AG04449 (cell line): Measurements from ENCODE around the gene HTT.

Experiments
- CTCF ChIA-PET: fragments of 350-600 bp; formaldehyde crosslinking; extraction: SDS; loops from one replicate; lab custom pipeline; 2021; ENCODE audit warnings: antibody characterized with exemption; lab: Yijun Ruan, JAX
- POLR2A ChIA-PET: fragments of 400-600, 350-600 bp; formaldehyde crosslinking; extraction: SDS; loops from one replicate; lab custom pipeline; 2020; ENCODE audit warnings: antibody characterized with exemption, inconsistent platforms; lab: Yijun Ruan, JAX
- DNase-seq: peaks from one replicate; pipeline ENCODE4 v3.0.0-alpha.2; 2010; ENCODE audit warnings: low read depth, low spot score
- H3K4me3 ChIP-seq: 2 replicates; pipeline ENCODE4 v1.5.1; 2011; ENCODE audit warnings: low read depth, mild to moderate bottlenecking, control low read depth, low read length
- TF ChIP-seq, protein P1 (sequence below): IDR thresholded peaks from one replicate; pipeline ENCODE4 v1.5.1; 2011; ENCODE audit warnings: mild to moderate bottlenecking, moderate library complexity, low read length, control low read depth, inconsistent platforms; ENCODE audit not compliant: insufficient read depth; ENCODE audit errors: missing control alignments

The HTT gene

DNA sequence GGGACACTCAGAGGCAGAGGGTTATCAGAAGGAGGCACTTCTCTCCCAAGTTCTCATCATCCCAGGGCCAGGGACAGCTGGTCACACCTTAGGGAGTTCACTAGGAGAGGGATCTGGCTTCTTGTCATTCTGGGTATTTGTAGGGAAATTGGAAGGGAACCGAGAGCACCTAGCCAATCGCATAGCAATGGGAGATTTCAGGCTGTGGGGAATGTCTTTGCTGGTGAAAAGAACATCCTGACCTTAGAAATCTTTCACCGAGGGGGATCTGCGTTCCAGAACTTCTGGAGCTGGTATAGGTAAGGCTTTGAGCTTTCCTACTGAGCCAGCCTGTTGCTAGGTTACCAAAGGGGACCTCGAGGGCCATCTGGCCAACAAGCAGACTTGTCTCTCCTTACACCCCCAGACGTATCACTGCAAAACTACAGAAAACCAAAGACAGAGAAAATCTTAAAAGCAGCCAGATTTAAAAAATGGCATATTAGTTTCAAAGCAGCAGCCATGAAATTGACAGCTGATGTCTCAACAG, 6.9 kb upstream of the HTT start:
- ChIA-PET POLR2A (no interaction called here), CTCF (interaction anchor here (0.9 kb wide), 1 partner anchor 19 kb away, joined by 3 read pairs; no protein-coding TSS in a partner anchor)
- TF ChIP-seq, protein P1, sequence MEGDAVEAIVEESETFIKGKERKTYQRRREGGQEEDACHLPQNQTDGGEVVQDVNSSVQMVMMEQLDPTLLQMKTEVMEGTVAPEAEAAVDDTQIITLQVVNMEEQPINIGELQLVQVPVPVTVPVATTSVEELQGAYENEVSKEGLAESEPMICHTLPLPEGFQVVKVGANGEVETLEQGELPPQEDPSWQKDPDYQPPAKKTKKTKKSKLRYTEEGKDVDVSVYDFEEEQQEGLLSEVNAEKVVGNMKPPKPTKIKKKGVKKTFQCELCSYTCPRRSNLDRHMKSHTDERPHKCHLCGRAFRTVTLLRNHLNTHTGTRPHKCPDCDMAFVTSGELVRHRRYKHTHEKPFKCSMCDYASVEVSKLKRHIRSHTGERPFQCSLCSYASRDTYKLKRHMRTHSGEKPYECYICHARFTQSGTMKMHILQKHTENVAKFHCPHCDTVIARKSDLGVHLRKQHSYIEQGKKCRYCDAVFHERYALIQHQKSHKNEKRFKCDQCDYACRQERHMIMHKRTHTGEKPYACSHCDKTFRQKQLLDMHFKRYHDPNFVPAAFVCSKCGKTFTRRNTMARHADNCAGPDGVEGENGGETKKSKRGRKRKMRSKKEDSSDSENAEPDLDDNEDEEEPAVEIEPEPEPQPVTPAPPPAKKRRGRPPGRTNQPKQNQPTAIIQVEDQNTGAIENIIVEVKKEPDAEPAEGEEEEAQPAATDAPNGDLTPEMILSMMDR = no peak

DNA sequence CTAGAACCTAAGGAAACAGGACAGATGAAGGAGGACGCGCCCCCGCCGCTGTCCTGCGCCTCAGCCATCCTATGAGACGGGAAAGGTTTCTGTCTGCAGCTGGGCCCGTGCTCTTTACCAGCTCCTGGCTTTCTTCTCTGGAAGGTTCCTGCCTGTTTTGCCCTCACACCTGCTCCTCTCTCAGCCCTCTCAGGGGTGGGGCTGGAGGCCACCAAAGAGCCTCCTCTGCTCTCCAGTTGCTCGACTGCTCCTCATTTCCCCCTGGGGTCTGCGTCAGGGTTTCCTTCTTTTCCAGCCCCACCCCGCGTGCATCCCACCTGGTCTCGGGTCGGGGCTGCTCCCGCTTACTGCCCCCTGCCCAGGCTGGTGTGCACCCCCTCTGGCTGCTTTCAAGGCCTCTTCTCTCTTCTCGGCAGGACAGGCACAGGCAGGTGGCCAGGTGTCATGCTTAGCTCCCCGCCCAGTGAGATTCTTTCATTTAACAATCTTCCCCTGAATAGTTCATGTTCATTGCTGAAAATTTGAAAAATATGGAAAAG, 4.8 kb upstream of the HTT start:
- CTCF ChIA-PET = interaction anchor here (0.7 to 1.2 kb wide), 2 partner anchors 22 to 37 kb away, joined by 3 to 5 read pairs; no protein-coding TSS in a partner anchor
- TF ChIP-seq, protein P1 = no peak
- POLR2A ChIA-PET = no interaction called here

More for the DNA sequence above, 6.9 kb upstream of the HTT start:
- DNase-seq = no peak
- H3K4me3 ChIP-seq = no peak overlapping the region

DNA sequence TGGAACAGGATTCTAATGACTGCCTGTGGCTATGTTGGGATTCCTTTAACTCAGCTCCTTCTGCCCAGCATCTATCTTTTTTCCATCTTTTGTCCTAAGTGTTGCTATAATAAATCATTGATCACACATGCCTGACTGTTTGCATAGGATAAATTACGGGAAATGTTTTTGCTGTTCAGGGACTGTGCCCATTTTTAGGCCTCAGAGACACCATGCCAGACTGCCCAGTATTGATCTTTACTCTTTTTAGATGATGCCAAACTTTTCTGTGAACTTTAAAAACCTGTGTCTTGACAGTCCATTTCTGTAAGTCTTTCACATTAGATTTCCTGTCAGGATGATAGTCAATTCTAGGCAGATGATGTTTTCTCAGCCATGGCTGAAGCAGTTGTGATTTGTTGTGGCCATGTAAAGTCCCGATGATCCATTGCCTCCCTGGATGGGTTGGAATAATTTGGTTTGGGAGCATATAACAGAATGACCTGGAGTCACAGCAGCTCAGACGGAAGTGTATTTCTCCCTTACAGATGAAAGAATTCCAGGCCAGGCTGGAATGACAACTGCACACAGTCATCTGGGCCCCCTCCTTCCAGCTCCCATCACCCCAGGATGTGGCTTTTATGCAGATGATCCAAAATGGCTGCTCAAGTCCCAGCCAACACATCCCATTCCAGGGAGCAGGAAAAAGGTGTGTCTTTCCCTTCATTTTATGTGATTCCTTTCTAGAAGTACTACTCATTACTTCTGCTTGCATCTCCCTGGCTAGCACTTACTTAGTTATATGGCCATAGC, 3.6 kb upstream of the HTT start:
- ChIA-PET CTCF (interaction anchor here (0.8 to 1.2 kb wide), 4 partner anchors 17 to 93 kb away, joined by 3 to 5 read pairs (median 3); no protein-coding TSS in a partner anchor), POLR2A (interaction anchor here (0.6 kb wide), 1 partner anchor 533 kb away, joined by 3 read pairs; no protein-coding TSS in a partner anchor)
- no peak overlapping the region for H3K4me3 ChIP-seq
- TF ChIP-seq, protein P1 = no peak
- no peak for DNase-seq

More for the DNA sequence above, 4.8 kb upstream of the HTT start:
- no peak overlapping the region for H3K4me3 ChIP-seq
- no peak for DNase-seq

DNA sequence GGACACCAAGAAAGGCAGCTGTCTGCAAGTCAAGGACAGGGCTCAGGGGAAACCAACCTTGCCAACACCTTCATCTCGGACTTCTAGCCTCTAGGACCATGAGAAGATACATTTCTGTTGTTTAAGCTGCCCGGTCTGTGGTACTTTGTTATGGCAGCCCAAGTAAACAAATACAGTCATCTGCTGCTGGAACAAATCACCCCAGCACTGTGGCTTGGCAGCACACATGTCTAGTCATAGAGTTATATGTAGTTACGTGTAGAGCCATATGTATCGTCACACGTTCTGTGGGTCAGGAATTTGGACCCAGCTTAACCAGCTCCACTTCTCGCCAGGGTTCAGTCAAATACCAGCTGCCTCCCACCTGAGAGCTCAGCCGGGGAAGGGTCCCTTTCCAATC, 2.7 kb upstream of the HTT start:
- ChIA-PET CTCF (interaction anchor here (1.1 to 1.2 kb wide), 3 partner anchors 25 to 94 kb away, joined by 3 to 5 read pairs (median 3); no protein-coding TSS in a partner anchor), POLR2A (no interaction called here)
- TF ChIP-seq, protein P1 = no peak
- H3K4me3 ChIP-seq = no peak overlapping the region
- no peak for DNase-seq

DNA sequence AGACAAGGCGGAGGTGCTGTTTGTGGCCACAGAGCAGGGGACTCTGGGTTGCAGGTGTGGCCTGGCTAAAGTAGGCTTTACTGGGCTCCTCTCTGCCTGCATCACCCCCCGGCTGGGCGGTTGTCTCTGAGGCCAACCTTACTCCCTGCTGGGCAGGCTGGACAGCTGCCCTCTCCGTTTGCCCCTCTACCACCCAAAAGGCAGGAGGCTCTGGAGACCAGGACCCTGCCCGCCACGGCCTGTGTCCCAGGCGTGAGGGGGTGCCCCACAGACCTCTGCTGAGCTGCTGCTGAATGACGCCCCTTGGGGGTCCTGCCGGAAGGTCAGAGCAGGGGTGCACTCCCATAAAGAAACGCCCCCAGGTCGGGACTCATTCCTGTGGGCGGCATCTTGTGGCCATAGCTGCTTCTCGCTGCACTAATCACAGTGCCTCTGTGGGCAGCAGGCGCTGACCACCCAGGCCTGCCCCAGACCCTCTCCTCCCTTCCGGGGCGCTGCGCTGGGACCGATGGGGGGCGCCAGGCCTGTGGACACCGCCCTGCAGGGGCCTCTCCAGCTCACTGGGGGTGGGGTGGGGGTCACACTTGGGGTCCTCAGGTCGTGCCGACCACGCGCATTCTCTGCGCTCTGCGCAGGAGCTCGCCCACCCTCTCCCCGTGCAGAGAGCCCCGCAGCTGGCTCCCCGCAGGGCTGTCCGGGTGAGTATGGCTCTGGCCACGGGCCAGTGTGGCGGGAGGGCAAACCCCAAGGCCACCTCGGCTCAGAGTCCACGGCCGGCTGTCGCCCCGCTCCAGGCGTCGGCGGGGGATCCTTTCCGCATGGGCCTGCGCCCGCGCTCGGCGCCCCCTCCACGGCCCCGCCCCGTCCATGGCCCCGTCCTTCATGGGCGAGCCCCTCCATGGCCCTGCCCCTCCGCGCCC, 1.1 kb upstream of the HTT start:
- TF ChIP-seq, protein P1 = peak; percentile 3
- CTCF ChIA-PET = no interaction called here
- no peak for DNase-seq
- POLR2A ChIA-PET = interaction anchor here (1.0 kb wide), 1 partner anchor 32 kb away, joined by 3 read pairs; no protein-coding TSS in a partner anchor
- H3K4me3 ChIP-seq = peak overlapping the region; percentile 67
